Activated B cell treated with CpG ODN at 0.5 μM for 24 hours (primary cell): ENCODE data around the gene EVI5. TPM values are rescaled to one million over a fixed set of nuclear protein-coding genes. Genes with fewer than 3 reads are reported as not detected.

Experiments used
- ATAC-seq: fragments of 200-7000 bp; cut with Tn5 transposase; one replicate; pipeline ENCODE4 v1.10.0; 2021; ENCODE audit warnings: low read depth, mild to moderate bottlenecking, moderate library complexity
- CTCF ChIA-PET: fragments of 350-600 bp; sonication (Branson Sonifier 250); formaldehyde crosslinking; loops from one replicate; lab custom pipeline; 2021; ENCODE audit warnings: antibody characterized with exemption; lab: Charles Lee
- POLR2A ChIA-PET: fragments of 350-600 bp; sonication (Branson Sonifier 250); formaldehyde crosslinking; loops from one replicate; lab custom pipeline; 2021; ENCODE audit warnings: antibody characterized with exemption; lab: Charles Lee
- DNase-seq: peaks from one replicate; pipeline ENCODE4 v3.0.0; 2022
- H3K27ac Mint-ChIP-seq: one replicate; pipeline ENCODE4 v1.8.0; 2020; ENCODE audit warnings: mixed read lengths
- H3K27me3 Mint-ChIP-seq: one replicate; pipeline ENCODE4 v1.8.0; 2021; ENCODE audit warnings: mixed read lengths
- H3K36me3 Mint-ChIP-seq: one replicate; pipeline ENCODE4 v1.8.0; 2021; ENCODE audit warnings: low read depth, mixed read lengths
- H3K4me1 Mint-ChIP-seq: one replicate; pipeline ENCODE4 v1.8.0; 2021; ENCODE audit warnings: mixed read lengths
- H3K4me3 Mint-ChIP-seq: one replicate; pipeline ENCODE4 v1.8.0; 2020; ENCODE audit warnings: mild to moderate bottlenecking, mixed read lengths
- H3K9me3 Mint-ChIP-seq: one replicate; pipeline ENCODE4 v1.8.0; 2020; ENCODE audit warnings: mixed read lengths
- intact Hi-C: fragments of 100-400 bp; cut with micrococcal nuclease; formaldehyde crosslinking; loops from one replicate; pipeline ENCODE4 v1.15.1; 2024
- total RNA-seq: library from RNA; stranded (reverse); gene quantifications from 2 replicates; pipeline ENCODE4 v1.2.3, GENCODE V29; 2022
- TF ChIP-seq, protein P1 (sequence below): fragments of 200-600 bp; IDR thresholded peaks from one replicate; pipeline ENCODE4 v1.8.0; 2022; ENCODE audit warnings: antibody characterized with exemption, mild to moderate bottlenecking

EVI5 gene
- total RNA-seq, 1 donor from 2014 or later, result 27.4 TPM

DNA sequence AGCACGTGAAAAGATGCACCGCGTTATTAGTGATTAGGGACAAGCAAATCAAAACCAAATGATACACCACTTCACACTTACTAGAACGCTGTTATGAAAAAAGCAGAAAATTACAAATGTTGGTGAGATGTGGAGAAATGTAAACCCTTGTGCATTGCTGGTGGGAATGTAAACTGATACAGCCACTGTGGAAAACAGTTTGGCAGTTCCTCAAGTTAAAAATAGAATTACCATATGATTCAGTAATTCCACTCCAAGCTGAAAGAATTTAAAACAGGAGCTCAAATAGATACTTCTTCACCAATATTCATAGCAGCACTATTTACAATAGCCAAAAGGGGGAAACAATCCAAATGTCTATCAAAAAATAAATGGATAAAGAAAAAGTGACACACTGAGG, 10.3 kb upstream of the EVI5 start:
- intact Hi-C loops, result no loop called here
- DNase-seq (no peak), ATAC-seq (no peak)
- TF ChIP-seq, protein P1, sequence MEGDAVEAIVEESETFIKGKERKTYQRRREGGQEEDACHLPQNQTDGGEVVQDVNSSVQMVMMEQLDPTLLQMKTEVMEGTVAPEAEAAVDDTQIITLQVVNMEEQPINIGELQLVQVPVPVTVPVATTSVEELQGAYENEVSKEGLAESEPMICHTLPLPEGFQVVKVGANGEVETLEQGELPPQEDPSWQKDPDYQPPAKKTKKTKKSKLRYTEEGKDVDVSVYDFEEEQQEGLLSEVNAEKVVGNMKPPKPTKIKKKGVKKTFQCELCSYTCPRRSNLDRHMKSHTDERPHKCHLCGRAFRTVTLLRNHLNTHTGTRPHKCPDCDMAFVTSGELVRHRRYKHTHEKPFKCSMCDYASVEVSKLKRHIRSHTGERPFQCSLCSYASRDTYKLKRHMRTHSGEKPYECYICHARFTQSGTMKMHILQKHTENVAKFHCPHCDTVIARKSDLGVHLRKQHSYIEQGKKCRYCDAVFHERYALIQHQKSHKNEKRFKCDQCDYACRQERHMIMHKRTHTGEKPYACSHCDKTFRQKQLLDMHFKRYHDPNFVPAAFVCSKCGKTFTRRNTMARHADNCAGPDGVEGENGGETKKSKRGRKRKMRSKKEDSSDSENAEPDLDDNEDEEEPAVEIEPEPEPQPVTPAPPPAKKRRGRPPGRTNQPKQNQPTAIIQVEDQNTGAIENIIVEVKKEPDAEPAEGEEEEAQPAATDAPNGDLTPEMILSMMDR, result no peak
- H3K4me3 Mint-ChIP-seq, result no peak overlapping the region
- no peaks in the 10 kb centered on the region for H3K9me3 Mint-ChIP-seq
- H3K4me1 Mint-ChIP-seq, result no peaks in the 10 kb centered on the region
- H3K36me3 Mint-ChIP-seq, result no peaks in the 10 kb centered on the region
- POLR2A ChIA-PET, result no interaction called here
- CTCF ChIA-PET, result no interaction called here
- peaks cover 2% of the 10 kb centered on the region for H3K27me3 Mint-ChIP-seq
- H3K27ac Mint-ChIP-seq, result no peak overlapping the region

DNA sequence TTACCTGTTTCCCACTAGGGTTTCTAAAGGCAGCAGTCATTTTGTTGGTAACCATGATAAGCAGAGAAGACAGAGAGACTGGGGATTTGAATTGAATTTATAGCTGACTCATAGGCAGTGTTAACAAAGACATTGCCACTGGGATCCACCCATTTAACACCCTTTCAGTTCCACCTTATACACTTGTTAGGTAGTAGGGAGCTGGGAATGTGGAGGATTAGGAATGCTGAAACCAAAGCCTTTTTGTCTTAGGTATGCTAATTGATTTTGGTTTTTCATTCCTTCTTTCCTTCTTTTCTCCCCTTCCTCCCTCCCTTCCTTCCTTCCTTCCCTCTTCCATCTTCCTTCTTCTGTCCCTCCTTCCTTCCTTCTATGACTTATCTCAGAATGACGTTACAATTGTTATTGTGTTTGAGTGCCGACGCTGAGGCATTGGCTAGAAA, 7.5 kb upstream of the EVI5 start:
- Mint-ChIP-seq H3K4me1 (no peaks in the 10 kb centered on the region), H3K36me3 (no peaks in the 10 kb centered on the region), H3K4me3 (no peak overlapping the region), H3K9me3 (no peaks in the 10 kb centered on the region), H3K27ac (no peak overlapping the region), H3K27me3 (peaks cover 2% of the 10 kb centered on the region)
- intact Hi-C loops, result no loop called here
- TF ChIP-seq, protein P1, result no peak
- ChIA-PET POLR2A (interaction anchor here (0.6 kb wide), 1 partner anchor 8 kb away, joined by 3 read pairs; no protein-coding TSS in a partner anchor), CTCF (interaction anchor here (1.3 kb wide), 1 partner anchor 24 kb away, joined by 3 read pairs; no protein-coding TSS in a partner anchor)
- DNase-seq (no peak), ATAC-seq (no peak)

DNA sequence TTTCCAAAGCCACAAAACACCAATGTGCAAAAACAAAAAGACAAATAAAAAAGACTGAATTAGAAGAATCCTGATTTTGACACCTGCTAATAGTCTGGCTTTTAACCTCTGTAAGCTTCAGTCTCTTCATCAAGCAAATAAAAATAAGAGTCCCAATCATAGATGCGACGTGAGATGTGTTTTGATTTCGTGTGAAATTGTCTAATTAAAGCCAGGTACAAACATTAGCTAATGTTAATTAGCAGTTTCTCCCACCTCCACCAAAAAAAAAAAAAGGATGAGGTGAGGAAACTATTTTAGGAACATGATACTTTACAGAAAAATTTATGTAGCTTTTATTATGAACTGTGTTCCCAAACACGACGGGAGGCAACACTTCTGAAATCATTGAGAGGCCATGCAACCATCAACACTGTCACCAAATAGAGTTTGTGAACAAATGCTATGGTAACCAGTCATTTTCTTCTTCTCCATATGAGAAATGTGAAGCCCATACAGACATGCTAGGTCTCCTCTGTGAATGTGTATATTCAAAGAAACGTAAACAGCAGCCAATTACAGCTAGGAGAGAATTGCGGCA, 6.7 kb upstream of the EVI5 start:
- H3K9me3 Mint-ChIP-seq, result no peaks in the 10 kb centered on the region
- TF ChIP-seq, protein P1, result no peak
- no peaks in the 10 kb centered on the region for H3K36me3 Mint-ChIP-seq
- DNase-seq (no peak), ATAC-seq (no peak)
- intact Hi-C loops, result no loop called here
- no peak overlapping the region for H3K4me3 Mint-ChIP-seq
- POLR2A ChIA-PET, result no interaction called here
- H3K27ac Mint-ChIP-seq, result no peak overlapping the region
- CTCF ChIA-PET, result interaction anchor here (1.0 to 1.4 kb wide), 2 partner anchors 29 to 42 kb away, joined by 3 to 5 read pairs; no protein-coding TSS in a partner anchor
- H3K4me1 Mint-ChIP-seq, result no peaks in the 10 kb centered on the region
- H3K27me3 Mint-ChIP-seq, result peaks cover 2% of the 10 kb centered on the region

DNA sequence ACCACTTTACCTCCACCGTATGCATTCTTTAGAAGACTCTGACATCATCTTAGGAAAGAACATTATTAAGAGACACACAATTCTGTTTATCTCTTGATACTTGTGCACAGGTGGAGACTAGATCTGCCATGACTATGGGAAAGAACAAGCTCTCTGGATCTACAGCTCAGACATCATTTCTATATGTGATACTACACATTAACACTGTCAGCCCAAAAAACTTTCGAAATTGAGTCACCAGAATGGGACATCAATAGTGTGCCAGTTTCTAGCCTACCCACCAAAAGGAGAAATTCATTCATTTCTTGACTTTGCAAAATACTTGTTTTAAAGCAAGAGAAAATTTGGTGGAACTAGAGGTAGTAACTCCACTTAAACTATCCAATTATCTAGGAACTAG, 6.0 kb upstream of the EVI5 start:
- no peak overlapping the region for H3K27ac Mint-ChIP-seq
- POLR2A ChIA-PET, result interaction anchor here (0.5 kb wide), 1 partner anchor 48 kb away, joined by 3 read pairs; no protein-coding TSS in a partner anchor
- H3K27me3 Mint-ChIP-seq, result peaks cover 2% of the 10 kb centered on the region
- CTCF ChIA-PET, result interaction anchor here (1.0 to 1.4 kb wide), 2 partner anchors 29 to 41 kb away, joined by 3 to 5 read pairs; no protein-coding TSS in a partner anchor
- H3K4me1 Mint-ChIP-seq, result no peaks in the 10 kb centered on the region
- H3K4me3 Mint-ChIP-seq, result no peak overlapping the region
- ATAC-seq (no peak), DNase-seq (no peak)
- no peaks in the 10 kb centered on the region for H3K9me3 Mint-ChIP-seq
- TF ChIP-seq, protein P1, result no peak
- intact Hi-C loops, result no loop called here
- no peaks in the 10 kb centered on the region for H3K36me3 Mint-ChIP-seq

DNA sequence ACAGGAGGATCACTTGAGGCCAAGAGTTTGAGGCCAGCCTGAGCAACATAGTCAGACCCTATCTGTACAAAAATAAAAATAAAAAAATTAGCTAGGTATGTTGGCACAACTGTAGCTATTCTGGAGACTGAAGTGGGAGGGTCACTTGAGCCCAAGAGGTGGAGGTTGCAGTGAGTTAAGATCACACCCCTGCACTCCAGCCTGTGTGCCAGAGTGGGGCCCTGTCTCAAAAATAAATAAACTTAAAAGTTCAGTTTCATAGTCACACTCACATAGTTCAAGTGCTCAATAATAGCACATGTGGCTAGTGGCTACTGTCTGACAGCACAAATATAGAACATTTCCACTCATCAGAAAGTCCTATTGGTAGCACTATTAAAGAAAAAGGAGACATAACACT, 5.2 kb upstream of the EVI5 start:
- ChIA-PET CTCF (interaction anchor here (0.6 to 1.4 kb wide), 2 partner anchors 9 to 30 kb away, joined by 3 read pairs; no protein-coding TSS in a partner anchor), POLR2A (no interaction called here)
- intact Hi-C loops, result no loop called here
- Mint-ChIP-seq H3K36me3 (no peaks in the 10 kb centered on the region), H3K9me3 (no peaks in the 10 kb centered on the region), H3K4me1 (peaks cover 5% of the 10 kb centered on the region), H3K27ac (no peak overlapping the region), H3K27me3 (peaks cover 2% of the 10 kb centered on the region), H3K4me3 (no peak overlapping the region)
- no peak for DNase-seq
- no peak for ATAC-seq
- TF ChIP-seq, protein P1, result no peak
